ENCODE data around the gene R3HDM2. TPM values are rescaled to one million over a fixed set of nuclear protein-coding genes. Genes with fewer than 3 reads are reported as not detected.

R3HDM2 gene
- total and polyA plus RNA-seq, 4 donors = 7.4 to 28.9 (median 15.1) TPM

DNA sequence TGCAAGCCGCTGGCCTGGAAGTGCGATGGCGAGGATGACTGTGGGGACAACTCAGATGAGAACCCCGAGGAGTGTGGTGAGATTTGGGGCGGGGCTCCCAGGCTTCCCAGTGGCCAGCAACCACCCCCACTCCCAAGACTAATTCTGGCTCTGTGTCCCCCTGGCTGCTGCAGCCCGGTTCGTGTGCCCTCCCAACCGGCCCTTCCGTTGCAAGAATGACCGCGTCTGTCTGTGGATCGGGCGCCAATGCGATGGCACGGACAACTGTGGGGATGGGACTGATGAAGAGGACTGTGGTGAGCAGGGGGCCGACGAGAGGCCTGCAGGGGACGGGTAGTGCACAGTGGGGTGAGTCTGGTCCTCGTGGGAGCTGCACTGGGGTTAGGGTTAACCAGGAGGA is 226.4 kb downstream of the R3HDM2 start (continued):
- TF ChIP-seq, protein P1, sequence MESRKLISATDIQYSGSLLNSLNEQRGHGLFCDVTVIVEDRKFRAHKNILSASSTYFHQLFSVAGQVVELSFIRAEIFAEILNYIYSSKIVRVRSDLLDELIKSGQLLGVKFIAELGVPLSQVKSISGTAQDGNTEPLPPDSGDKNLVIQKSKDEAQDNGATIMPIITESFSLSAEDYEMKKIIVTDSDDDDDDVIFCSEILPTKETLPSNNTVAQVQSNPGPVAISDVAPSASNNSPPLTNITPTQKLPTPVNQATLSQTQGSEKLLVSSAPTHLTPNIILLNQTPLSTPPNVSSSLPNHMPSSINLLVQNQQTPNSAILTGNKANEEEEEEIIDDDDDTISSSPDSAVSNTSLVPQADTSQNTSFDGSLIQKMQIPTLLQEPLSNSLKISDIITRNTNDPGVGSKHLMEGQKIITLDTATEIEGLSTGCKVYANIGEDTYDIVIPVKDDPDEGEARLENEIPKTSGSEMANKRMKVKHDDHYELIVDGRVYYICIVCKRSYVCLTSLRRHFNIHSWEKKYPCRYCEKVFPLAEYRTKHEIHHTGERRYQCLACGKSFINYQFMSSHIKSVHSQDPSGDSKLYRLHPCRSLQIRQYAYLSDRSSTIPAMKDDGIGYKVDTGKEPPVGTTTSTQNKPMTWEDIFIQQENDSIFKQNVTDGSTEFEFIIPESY (IDR thresholded peaks at IDR 0.05) = no peak
- TF ChIP-seq FOXA2 (IDR thresholded peaks at IDR 0.05) (no peak), YY1 (IDR thresholded peaks at IDR 0.05) (no peak), HNF4G (IDR thresholded peaks at IDR 0.05) (no peak), SP1 (IDR thresholded peaks at IDR 0.05) (no peak), RAD21 (IDR thresholded peaks at IDR 0.05) (no peak), FOXA1 (IDR thresholded peaks at IDR 0.05) (no peak), TAF1 (conservative IDR thresholded peaks at IDR 0.05) (no peak)
- TF ChIP-seq, protein P2, sequence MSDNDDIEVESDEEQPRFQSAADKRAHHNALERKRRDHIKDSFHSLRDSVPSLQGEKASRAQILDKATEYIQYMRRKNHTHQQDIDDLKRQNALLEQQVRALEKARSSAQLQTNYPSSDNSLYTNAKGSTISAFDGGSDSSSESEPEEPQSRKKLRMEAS (IDR thresholded peaks at IDR 0.05) = no peak

DNA sequence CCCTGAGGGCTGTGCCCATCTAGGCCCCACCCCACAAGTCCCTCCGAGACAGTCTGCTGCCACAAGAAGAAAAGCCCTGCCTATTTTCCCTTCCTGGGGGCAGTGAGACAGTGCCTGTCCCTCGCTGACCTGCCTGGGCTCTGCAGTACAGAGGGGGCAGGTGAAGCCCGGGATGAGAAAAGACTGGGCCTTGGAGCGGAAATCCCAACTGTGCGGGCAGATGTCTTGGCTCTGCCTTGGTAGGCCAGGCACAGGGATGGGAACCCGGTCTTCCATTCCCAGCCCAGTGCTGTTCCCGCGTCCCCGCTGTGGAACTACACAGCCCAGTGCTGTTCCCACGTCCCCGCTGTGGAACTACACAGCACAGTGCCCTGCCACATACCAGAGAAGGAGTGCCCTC is 227.1 kb downstream of the R3HDM2 start:
- no peak overlapping the region for H3K9ac ChIP-seq (ENCODE audit: low read depth in 1 of 2, low read length in 2 of 2)
- WGBS = 85% methylated on average over 11 of the region's 11 CpGs
- DNase-seq (ENCODE audit: low spot score) = no peak
- no peaks in the 10 kb centered on the region for H3K27me3 ChIP-seq (ENCODE audit: control insufficient read depth in 4 of 4, insufficient read depth in 4 of 4, low read length in 3 of 4)
- H3K9me3 ChIP-seq (ENCODE audit: control insufficient read depth in 4 of 4, low read length in 3 of 4) = no peaks in the 10 kb centered on the region
- no peak overlapping the region for H3K27ac ChIP-seq (ENCODE audit: low read depth in 1 of 2, low read length in 2 of 2)
- peaks cover 46 to 94% (median 67%) of the 10 kb centered on the region in 4 donors for H3K36me3 ChIP-seq (ENCODE audit: control insufficient read depth in 4 of 4, insufficient read depth in 3 of 4, low read depth in 1 of 4, low read length in 3 of 4)
- H3K4me1 ChIP-seq (ENCODE audit: control insufficient read depth in 4 of 4, insufficient read depth in 4 of 4, low read length in 3 of 4) = no peaks in the 10 kb centered on the region
- no peak overlapping the region for H3K4me3 ChIP-seq (ENCODE audit: low read depth in 1 of 3, low read length in 3 of 3)
- TF ChIP-seq GABPA (IDR thresholded peaks at IDR 0.05 in 1 of 2, conservative IDR thresholded peaks at IDR 0.05 in 1 of 2) (no peak), HNF4A (conservative IDR thresholded peaks at IDR 0.05) (no peak), RAD21 (IDR thresholded peaks at IDR 0.05) (no peak), YY1 (IDR thresholded peaks at IDR 0.05) (no peak), RXRA (IDR thresholded peaks at IDR 0.05) (no peak), HNF4G (IDR thresholded peaks at IDR 0.05) (no peak), SP1 (IDR thresholded peaks at IDR 0.05) (no peak), FOXA1 (IDR thresholded peaks at IDR 0.05) (no peak), TAF1 (conservative IDR thresholded peaks at IDR 0.05) (no peak), EGR1 (IDR thresholded peaks at IDR 0.05; ENCODE audit: low read depth in 2 of 2) (no peak), JUND (IDR thresholded peaks at IDR 0.05) (no peak), NR2F2 (IDR thresholded peaks at IDR 0.05) (no peak), FOXA2 (IDR thresholded peaks at IDR 0.05) (no peak)
- TF ChIP-seq, protein P2 (IDR thresholded peaks at IDR 0.05) = no peak
- TF ChIP-seq, protein P3, sequence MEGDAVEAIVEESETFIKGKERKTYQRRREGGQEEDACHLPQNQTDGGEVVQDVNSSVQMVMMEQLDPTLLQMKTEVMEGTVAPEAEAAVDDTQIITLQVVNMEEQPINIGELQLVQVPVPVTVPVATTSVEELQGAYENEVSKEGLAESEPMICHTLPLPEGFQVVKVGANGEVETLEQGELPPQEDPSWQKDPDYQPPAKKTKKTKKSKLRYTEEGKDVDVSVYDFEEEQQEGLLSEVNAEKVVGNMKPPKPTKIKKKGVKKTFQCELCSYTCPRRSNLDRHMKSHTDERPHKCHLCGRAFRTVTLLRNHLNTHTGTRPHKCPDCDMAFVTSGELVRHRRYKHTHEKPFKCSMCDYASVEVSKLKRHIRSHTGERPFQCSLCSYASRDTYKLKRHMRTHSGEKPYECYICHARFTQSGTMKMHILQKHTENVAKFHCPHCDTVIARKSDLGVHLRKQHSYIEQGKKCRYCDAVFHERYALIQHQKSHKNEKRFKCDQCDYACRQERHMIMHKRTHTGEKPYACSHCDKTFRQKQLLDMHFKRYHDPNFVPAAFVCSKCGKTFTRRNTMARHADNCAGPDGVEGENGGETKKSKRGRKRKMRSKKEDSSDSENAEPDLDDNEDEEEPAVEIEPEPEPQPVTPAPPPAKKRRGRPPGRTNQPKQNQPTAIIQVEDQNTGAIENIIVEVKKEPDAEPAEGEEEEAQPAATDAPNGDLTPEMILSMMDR (IDR thresholded peaks at IDR 0.05; ENCODE audit: low read depth, low read length, missing input control) = no peak
- TF ChIP-seq, protein P4, sequence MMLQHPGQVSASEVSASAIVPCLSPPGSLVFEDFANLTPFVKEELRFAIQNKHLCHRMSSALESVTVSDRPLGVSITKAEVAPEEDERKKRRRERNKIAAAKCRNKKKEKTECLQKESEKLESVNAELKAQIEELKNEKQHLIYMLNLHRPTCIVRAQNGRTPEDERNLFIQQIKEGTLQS (IDR thresholded peaks at IDR 0.05) = no peak
- TF ChIP-seq, protein P1 (IDR thresholded peaks at IDR 0.05) = no peak

Small RNA genes lying within 50 kb of the gene (small RNA-seq; reads per million reads assigned to genes)
- not detected for gene RNU6-879P

Other genes with a start within 250 kb of the R3HDM2 start
- not detected for gene NXPH4, start 214.2 kb downstream of the R3HDM2 start, total RNA-seq
- gene NXPH4, start 214.2 kb downstream of the R3HDM2 start, polyA plus RNA-seq = under 1 TPM in 1 of 2 donors, not detected in 1; 0.15 TPM
- gene SHMT2, start 201.3 kb downstream of the R3HDM2 start, total RNA-seq = 100 to 1,000 TPM in 1 of 2 donors, 10 to 100 TPM in 1; 66.7 to 236 TPM
- 100 to 1,000 TPM; 121 to 276 TPM for gene SHMT2, start 201.3 kb downstream of the R3HDM2 start, polyA plus RNA-seq
- gene STAC3, start 179.9 kb downstream of the R3HDM2 start, total RNA-seq = 1 to 10 TPM in 1 of 2 donors, under 1 TPM in 1; 0.84 to 1.1 TPM
- 1 to 10 TPM in 1 of 2 donors, under 1 TPM in 1; 0.19 to 1.3 TPM for gene STAC3, start 179.9 kb downstream of the R3HDM2 start, polyA plus RNA-seq
- gene INHBC, start 3.7 kb upstream of the R3HDM2 start, total RNA-seq = 100 to 1,000 TPM in 1 of 2 donors, 1 to 10 TPM in 1; 2.8 to 102 TPM
- gene INHBC, start 3.7 kb upstream of the R3HDM2 start, polyA plus RNA-seq = 100 to 1,000 TPM in 1 of 2 donors, 10 to 100 TPM in 1; 71.0 to 134 TPM
- gene INHBE, start 24.3 kb upstream of the R3HDM2 start, total RNA-seq = 100 to 1,000 TPM in 1 of 2 donors, 10 to 100 TPM in 1; 17.6 to 181 TPM
- gene INHBE, start 24.3 kb upstream of the R3HDM2 start, polyA plus RNA-seq = 100 to 1,000 TPM in 1 of 2 donors, 10 to 100 TPM in 1; 82.5 to 137 TPM
- under 1 TPM; 0.09 to 0.25 TPM for gene GLI1, start 28.7 kb upstream of the R3HDM2 start, total RNA-seq
- gene GLI1, start 28.7 kb upstream of the R3HDM2 start, polyA plus RNA-seq = under 1 TPM; 0.23 to 0.44 TPM
- gene ARHGAP9, start 48.8 kb upstream of the R3HDM2 start, total RNA-seq = 10 to 100 TPM in 1 of 2 donors, 1 to 10 TPM in 1; 7.7 to 12.0 TPM
- 1 to 10 TPM; 3.0 to 6.5 TPM for gene ARHGAP9, start 48.8 kb upstream of the R3HDM2 start, polyA plus RNA-seq
- gene MARS1, start 57.0 kb upstream of the R3HDM2 start, total RNA-seq = 10 to 100 TPM; 45.0 to 83.3 TPM
- 10 to 100 TPM; 43.9 to 66.9 TPM for gene MARS1, start 57.0 kb upstream of the R3HDM2 start, polyA plus RNA-seq
- 10 to 100 TPM in 1 of 2 donors, 1 to 10 TPM in 1; 4.7 to 12.6 TPM for gene DDIT3, start 89.5 kb upstream of the R3HDM2 start, total RNA-seq
- gene DDIT3, start 89.5 kb upstream of the R3HDM2 start, polyA plus RNA-seq = 10 to 100 TPM; 19.9 to 30.2 TPM
- gene MBD6, start 91.8 kb upstream of the R3HDM2 start, total RNA-seq = 10 to 100 TPM in 1 of 2 donors, 1 to 10 TPM in 1; 9.9 to 20.2 TPM
- 10 to 100 TPM; 14.7 to 15.1 TPM for gene MBD6, start 91.8 kb upstream of the R3HDM2 start, polyA plus RNA-seq
- gene DCTN2, start 116.1 kb upstream of the R3HDM2 start, total RNA-seq = 10 to 100 TPM; 28.5 to 33.2 TPM
- 10 to 100 TPM; 29.2 to 66.6 TPM for gene DCTN2, start 116.1 kb upstream of the R3HDM2 start, polyA plus RNA-seq
- gene KIF5A, start 119.0 kb upstream of the R3HDM2 start, total RNA-seq = under 1 TPM in 1 of 2 donors, not detected in 1; 0.42 TPM
- gene KIF5A, start 119.0 kb upstream of the R3HDM2 start, polyA plus RNA-seq = under 1 TPM in 1 of 2 donors, not detected in 1; 0.01 TPM
- gene PIP4K2C, start 160.1 kb upstream of the R3HDM2 start, total RNA-seq = 10 to 100 TPM in 1 of 2 donors, 1 to 10 TPM in 1; 6.5 to 11.9 TPM
- 10 to 100 TPM in 1 of 2 donors, 1 to 10 TPM in 1; 7.1 to 11.7 TPM for gene PIP4K2C, start 160.1 kb upstream of the R3HDM2 start, polyA plus RNA-seq
- gene DTX3, start 173.8 kb upstream of the R3HDM2 start, total RNA-seq = 1 to 10 TPM; 1.1 to 3.2 TPM
- 1 to 10 TPM; 1.1 to 1.7 TPM for gene DTX3, start 173.8 kb upstream of the R3HDM2 start, polyA plus RNA-seq
- gene ARHGEF25, start 180.4 kb upstream of the R3HDM2 start, total RNA-seq = 1 to 10 TPM; 2.0 to 2.3 TPM
- gene ARHGEF25, start 180.4 kb upstream of the R3HDM2 start, polyA plus RNA-seq = 1 to 10 TPM in 1 of 2 donors, under 1 TPM in 1; 0.57 to 1.8 TPM
- under 1 TPM in 1 of 2 donors, not detected in 1; 0.25 TPM for gene B4GALNT1, start 202.2 kb upstream of the R3HDM2 start, total RNA-seq
- under 1 TPM; 0.11 to 0.30 TPM for gene B4GALNT1, start 202.2 kb upstream of the R3HDM2 start, polyA plus RNA-seq

All from liver (tissue), 10 donors.